GM23338 (cell line): ENCODE measurements around the gene SLCO3A1. TPM values are rescaled to one million over a fixed set of nuclear protein-coding genes. Genes with fewer than 3 reads are reported as not detected.

ENCODE experiments used
- ATAC-seq: fragments of 200-7000 bp; cut with Tn5 transposase; 3 replicates; pipeline ENCODE4 v1.9.1; 2020
- DNase-seq: peaks from one replicate; pipeline ENCODE4 v3.0.0-alpha.2; 2015; ENCODE audit warnings: low spot score
- H2AFZ ChIP-seq: fragments of 200-600 bp; sonication (generic); 2 replicates; pipeline ENCODE4 v1.8.0; 2016; ENCODE audit warnings: antibody characterized with exemption, mild to moderate bottlenecking, moderate library complexity
- H3F3A ChIP-seq: fragments of 200-600 bp; sonication (generic); replicated peaks from 2 replicates; pipeline ENCODE4 v1.8.0; 2017; ENCODE audit warnings: antibody characterized with exemption, mixed run types, low read depth
- H3K27ac ChIP-seq: fragments of 200-600 bp; sonication (generic); 2 replicates; pipeline ENCODE4 v1.6.1; 2016; ENCODE audit warnings: low read depth
- H3K27me3 ChIP-seq: fragments of 200-600 bp; sonication (generic); 2 replicates; pipeline ENCODE4 v1.8.0; 2016; ENCODE audit warnings: mild to moderate bottlenecking, mixed run types, moderate library complexity; ENCODE audit not compliant: insufficient read depth
- H3K36me3 ChIP-seq: fragments of 200-600 bp; sonication (generic); 2 replicates; pipeline ENCODE4 v1.8.0; 2016; ENCODE audit warnings: mild to moderate bottlenecking; ENCODE audit not compliant: insufficient read depth
- H3K4me1 ChIP-seq: fragments of 200-600 bp; sonication (generic); 2 replicates; pipeline ENCODE4 v1.8.0; 2016; ENCODE audit warnings: mild to moderate bottlenecking, moderate library complexity; ENCODE audit not compliant: insufficient read depth
- H3K4me2 ChIP-seq: fragments of 200-600 bp; sonication (generic); 2 replicates; pipeline ENCODE4 v1.7.1; 2017; ENCODE audit warnings: mixed run types
- H3K4me3 ChIP-seq: fragments of 200-600 bp; sonication (generic); 2 replicates; pipeline ENCODE4 v1.6.1; 2016; ENCODE audit warnings: mixed run types
- H3K79me2 ChIP-seq: fragments of 200-600 bp; sonication (generic); replicated peaks from 2 replicates; pipeline ENCODE4 v1.8.0; 2017; ENCODE audit warnings: mild to moderate bottlenecking; ENCODE audit not compliant: insufficient read depth
- H3K9me2 ChIP-seq: fragments of 200-600 bp; sonication (generic); 2 replicates; pipeline ENCODE4 v1.8.0; 2017; ENCODE audit not compliant: insufficient read depth
- H4K20me1 ChIP-seq: fragments of 200-600 bp; sonication (generic); replicated peaks from 2 replicates; pipeline ENCODE4 v1.8.0; 2017; ENCODE audit warnings: mild to moderate bottlenecking; ENCODE audit not compliant: insufficient read depth
- H3K27ac Mint-ChIP-seq: 2 replicates; pipeline ENCODE4 v1.8.0; 2020; ENCODE audit warnings: inconsistent platforms, mild to moderate bottlenecking, moderate library complexity, mixed read lengths
- H3K27me3 Mint-ChIP-seq: 3 replicates; pipeline ENCODE4 v1.8.0; 2022; ENCODE audit warnings: low read depth, mild to moderate bottlenecking, moderate library complexity, mixed read lengths, inconsistent platforms; ENCODE audit not compliant: insufficient read depth, poor library complexity
- H3K36me3 Mint-ChIP-seq: 3 replicates; pipeline ENCODE4 v1.8.0; 2021; ENCODE audit warnings: low read depth, mild to moderate bottlenecking, inconsistent platforms, moderate library complexity, mixed read lengths
- H3K4me1 Mint-ChIP-seq: 3 replicates; pipeline ENCODE4 v1.8.0; 2020; ENCODE audit warnings: mild to moderate bottlenecking, inconsistent platforms, mixed read lengths
- H3K4me3 Mint-ChIP-seq: 3 replicates; pipeline ENCODE4 v1.8.0; 2021; ENCODE audit warnings: moderate library complexity, mild to moderate bottlenecking, inconsistent platforms, mixed read lengths
- H3K9me3 Mint-ChIP-seq: 3 replicates; pipeline ENCODE4 v1.8.0; 2020; ENCODE audit warnings: moderate library complexity, mild to moderate bottlenecking, inconsistent platforms, mixed read lengths
- CREB1 ChIP-seq: fragments of 250-450 bp; sonication (Bioruptor Pico); IDR thresholded peaks from 2 replicates; pipeline ENCODE4 v1.5.0; 2020; ENCODE audit warnings: low read depth, mild to moderate bottlenecking, moderate library complexity
- CTCF ChIP-seq, 2 experiments: fragments of 200-600 bp in 1 of 2; sonication (generic) in 1 of 2; conservative IDR thresholded peaks; 2 replicates each; pipeline versions ENCODE4 v1.5.1 to v1.6.1; 2016 to 2017; ENCODE audit warnings: antibody characterized with exemption in 2 of 2, low read depth in 2 of 2, mild to moderate bottlenecking in 2 of 2, moderate library complexity in 1 of 2
- ETS1 ChIP-seq: IDR thresholded peaks from 2 replicates; pipeline ENCODE4 v1.6.1; 2016; ENCODE audit warnings: antibody characterized with exemption
- EZH2 ChIP-seq: fragments of 200-600 bp; sonication (generic); IDR thresholded peaks from one replicate; pipeline ENCODE4 v1.8.0; 2017; ENCODE audit warnings: antibody characterized with exemption, mild to moderate bottlenecking, low read depth; ENCODE audit not compliant: unreplicated experiment
- JUNB ChIP-seq: IDR thresholded peaks from one replicate; pipeline ENCODE4 v1.6.1; 2016; ENCODE audit warnings: antibody characterized with exemption; ENCODE audit not compliant: unreplicated experiment
- NANOG ChIP-seq: IDR thresholded peaks from 2 replicates; pipeline ENCODE4 v1.6.1; 2016; ENCODE audit warnings: antibody characterized with exemption, borderline replicate concordance
- POLR2AphosphoS5 ChIP-seq: IDR thresholded peaks from 2 replicates; pipeline ENCODE4 v1.6.1; 2016; ENCODE audit warnings: antibody characterized with exemption, low read depth
- REST ChIP-seq: IDR thresholded peaks from one replicate; pipeline ENCODE4 v1.6.1; 2018; ENCODE audit warnings: antibody characterized with exemption; ENCODE audit not compliant: unreplicated experiment
- STAT1 ChIP-seq: IDR thresholded peaks from one replicate; pipeline ENCODE4 v1.6.1; 2016; ENCODE audit warnings: antibody characterized with exemption; ENCODE audit not compliant: unreplicated experiment
- ZNF114 ChIP-seq: fragments of 250-450 bp; sonication (Bioruptor Pico); IDR thresholded peaks from 2 replicates; pipeline ENCODE4 v1.5.0; 2020; ENCODE audit warnings: mild to moderate bottlenecking, moderate library complexity
- ZNF331 ChIP-seq: fragments of 250-450 bp; sonication (Bioruptor Pico); IDR thresholded peaks from 2 replicates; pipeline ENCODE4 v1.5.0; 2020; ENCODE audit warnings: low read depth, mild to moderate bottlenecking, moderate library complexity
- ZNF462 ChIP-seq: fragments of 250-450 bp; sonication (Bioruptor Pico); IDR thresholded peaks from 2 replicates; pipeline ENCODE4 v1.5.0; 2020; ENCODE audit warnings: mild to moderate bottlenecking, moderate library complexity
- polyA plus RNA-seq: library from polyadenylated mRNA; unstranded; fragments of >200 nt; fragmentation: Nextera tagmentation; extraction: Ambion mirVana; gene quantifications from 2 replicates; pipeline ENCODE4 v1.2.1, GENCODE V29; 2016
- total RNA-seq: library from RNA; depleted of rRNA; stranded (reverse); fragments of >200 nt; shearing (Covaris generic); gene quantifications from 2 replicates; pipeline ENCODE4 v1.2.3, GENCODE V29; 2014

The SLCO3A1 gene
- total and polyA plus RNA-seq, 2 experiments from 2014 or later, result 7.3 to 9.4 TPM

- Histone ChIP-seq H3K4me1 (peaks cover 11% of the 10 kb centered on the region), H3K4me2 (no peak overlapping the region), H3K79me2 (no peaks in the 10 kb centered on the region), H3K27ac (no peak overlapping the region), H4K20me1 (no peaks in the 10 kb centered on the region), H3K9me2 (peaks cover 8% of the 10 kb centered on the region; the same call in 1 of the 2 replicates), H3K4me3 (no peak overlapping the region), H2AFZ (no peak overlapping the region), H3K36me3 (no peaks in the 10 kb centered on the region), H3F3A (no peaks in the 10 kb centered on the region), H3K27me3 (no peaks in the 10 kb centered on the region)
- Mint-ChIP-seq H3K4me3 (no peak overlapping the region), H3K27me3 (peaks cover 2% of the 10 kb centered on the region), H3K27ac (no peak overlapping the region), H3K9me3 (no peaks in the 10 kb centered on the region; the same call in 2 of the 3 replicates), H3K36me3 (no peaks in the 10 kb centered on the region), H3K4me1 (peaks cover 29% of the 10 kb centered on the region)
- DNase-seq (no peak), ATAC-seq (no peak)
- no peak for TF ChIP-seq POLR2AphosphoS5
- TF ChIP-seq CTCF (conservative IDR thresholded peaks at IDR 0.05; ENCODE audit: low read depth in 2 of 2), result no peak
- no peak for TF ChIP-seq REST
- no peak for TF ChIP-seq ZNF331 (CRISPR knock-in tag)
- TF ChIP-seq STAT1, result no peak
- no peak for TF ChIP-seq JUNB
- no peak for TF ChIP-seq NANOG
- no peak for TF ChIP-seq ZNF462 (CRISPR knock-in tag)
- TF ChIP-seq EZH2, result no peak
- no peak for TF ChIP-seq ETS1
- no peak for TF ChIP-seq CREB1 (CRISPR knock-in tag)
- TF ChIP-seq ZNF114 (CRISPR knock-in tag), result no peak
Measured at GRCh38 chr15:92014281-92015030, 160.9 kb downstream of the SLCO3A1 start.
